GM12891 (cell line): ENCODE data around the gene ZDHHC6.

Experiments
- POLR2A ChIP-seq: IDR thresholded peaks from 2 replicates; pipeline ENCODE4 v1.6.1; 2011; ENCODE audit warnings: low read depth, low read length, control low read depth
- TAF1 ChIP-seq: IDR thresholded peaks from 2 replicates; pipeline ENCODE4 v1.6.1; 2011; ENCODE audit warnings: low read depth, low read length, control low read depth

DNA sequence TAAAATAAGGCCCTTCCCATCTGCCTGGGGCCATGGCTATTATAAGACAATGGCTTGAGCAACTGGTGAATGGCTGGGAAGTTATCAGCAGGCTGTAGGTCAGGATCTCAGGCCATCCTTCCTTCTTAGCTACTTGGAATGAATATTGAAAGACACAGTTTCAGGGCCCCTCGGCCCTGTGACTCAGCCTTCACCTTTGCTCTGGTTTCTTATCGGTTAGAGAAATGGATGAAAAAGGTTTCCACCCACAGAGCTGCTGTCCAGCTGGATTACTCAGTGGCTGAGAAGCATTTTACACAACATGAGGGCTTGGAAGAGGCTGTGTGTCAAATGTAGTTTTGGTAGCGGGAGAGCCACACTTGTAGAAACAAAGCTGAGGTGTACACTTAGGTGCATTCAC lies 63.4 kb downstream of the ZDHHC6 start:
- no peak for TF ChIP-seq POLR2A
- no peak for TF ChIP-seq TAF1
